IgD-negative memory B cell (primary cell): ENCODE measurements around the gene ZNF567. TPM values are rescaled to one million over a fixed set of nuclear protein-coding genes. Genes with fewer than 3 reads are reported as not detected.

ENCODE experiments used
- H3K27ac Mint-ChIP-seq, 3 donors: one replicate each; pipeline ENCODE4 v1.8.0; 2020 to 2022; ENCODE audit warnings: mild to moderate bottlenecking in 3 of 3, mixed read lengths in 3 of 3, moderate library complexity in 1 of 3
- H3K27me3 Mint-ChIP-seq: one replicate; pipeline ENCODE4 v1.8.0; 2021; ENCODE audit warnings: mixed read lengths
- H3K36me3 Mint-ChIP-seq: one replicate; pipeline ENCODE4 v1.8.0; 2020; ENCODE audit warnings: mild to moderate bottlenecking, mixed read lengths
- H3K4me1 Mint-ChIP-seq, 3 donors: one replicate each; pipeline ENCODE4 v1.8.0; 2020 to 2022; ENCODE audit warnings: mixed read lengths in 3 of 3, mild to moderate bottlenecking in 1 of 3
- H3K4me3 Mint-ChIP-seq, 4 donors: one replicate each; pipeline ENCODE4 v1.8.0; 2020 to 2022; ENCODE audit warnings: mild to moderate bottlenecking in 4 of 4, mixed read lengths in 4 of 4, moderate library complexity in 3 of 4
- H3K9me3 Mint-ChIP-seq, 3 donors: one replicate each; pipeline ENCODE4 v1.8.0; 2020 to 2021; ENCODE audit warnings: mixed read lengths in 3 of 3, mild to moderate bottlenecking in 1 of 3
- polyA plus RNA-seq: library from polyadenylated mRNA; unstranded; fragments of 300-500 nt; fragmentation: Illumina TruSeq; gene quantifications from one replicate; pipeline ENCODE4 v1.2.3, GENCODE V29; 2021

The ZNF567 gene
- 9.4 TPM for polyA plus RNA-seq

GRCh38 chr19:36687214-36688056 lies at the start of gene ZNF567:
TSS of gene ZNF567 (plus strand) at chr19:36687612. CDS start at chr19:36694868, 7,256 bp downstream.
- peaks cover 34% of the 10 kb centered on the region for H3K36me3 Mint-ChIP-seq
- H3K27me3 Mint-ChIP-seq, result no peaks in the 10 kb centered on the region
- H3K9me3 Mint-ChIP-seq, result peaks cover 0 to 5% (median 4%) of the 10 kb centered on the region in 3 donors
- H3K4me3 Mint-ChIP-seq, result peak within 1 kb of the TSS; percentile 96 to 100 (median 98)
- peaks cover 19 to 35% (median 26%) of the 10 kb centered on the region in 3 donors for H3K4me1 Mint-ChIP-seq
- peak within 1 kb of the TSS; percentile 93 to 99 (median 97) for H3K27ac Mint-ChIP-seq

GRCh38 chr19:36638862-36639510 lies 48.4 kb upstream of the ZNF567 start:
- Mint-ChIP-seq H3K36me3 (peaks cover 25% of the 10 kb centered on the region), H3K27ac (no peak overlapping the region), H3K9me3 (peaks cover 17 to 39% (median 34%) of the 10 kb centered on the region in 3 donors)

GRCh38 chr19:36646746-36647145 lies 40.7 kb upstream of the ZNF567 start:
- H3K4me3 Mint-ChIP-seq, result no peak overlapping the region
- H3K4me1 Mint-ChIP-seq, result no peaks in the 10 kb centered on the region
- peaks cover 28% of the 10 kb centered on the region for H3K36me3 Mint-ChIP-seq
- peaks cover 15 to 21% (median 18%) of the 10 kb centered on the region in 3 donors for H3K9me3 Mint-ChIP-seq
- H3K27ac Mint-ChIP-seq, result no peak overlapping the region
- H3K27me3 Mint-ChIP-seq, result no peaks in the 10 kb centered on the region

More at GRCh38 chr19:36638862-36639510, 48.4 kb upstream of the ZNF567 start:
- Mint-ChIP-seq H3K4me1 (no peaks in the 10 kb centered on the region), H3K27me3 (no peaks in the 10 kb centered on the region), H3K4me3 (no peak overlapping the region)

GRCh38 chr19:36652958-36653357 lies 34.5 kb upstream of the ZNF567 start:
- H3K4me3 Mint-ChIP-seq, result peak overlapping the region in 1 of 4 donors; percentile 22
- no peaks in the 10 kb centered on the region for H3K27me3 Mint-ChIP-seq
- H3K27ac Mint-ChIP-seq, result no peak overlapping the region
- peaks cover 27 to 32% (median 28%) of the 10 kb centered on the region in 3 donors for H3K9me3 Mint-ChIP-seq
- peaks cover 0 to 1% (median 0%) of the 10 kb centered on the region in 3 donors for H3K4me1 Mint-ChIP-seq
- H3K36me3 Mint-ChIP-seq, result peaks cover 53% of the 10 kb centered on the region

- H3K27me3 Mint-ChIP-seq, result no peaks in the 10 kb centered on the region
- H3K4me1 Mint-ChIP-seq, result peaks cover 20 to 27% (median 20%) of the 10 kb centered on the region in 3 donors
- H3K4me3 Mint-ChIP-seq, result peak overlapping the region; percentile 94 to 100 (median 98)
- peaks cover 10 to 43% (median 11%) of the 10 kb centered on the region in 3 donors for H3K9me3 Mint-ChIP-seq
- peak overlapping the region in 2 of 3 donors; percentile 2 to 95 for H3K27ac Mint-ChIP-seq
- H3K36me3 Mint-ChIP-seq, result peaks cover 36% of the 10 kb centered on the region
Observed at GRCh38 chr19:36665832-36666231, 21.6 kb upstream of the ZNF567 start.

GRCh38 chr19:36668646-36669045 lies 18.8 kb upstream of the ZNF567 start:
- Mint-ChIP-seq H3K27ac (peak overlapping the region in 1 of 3 donors; percentile 65), H3K4me1 (peaks cover 18 to 27% (median 20%) of the 10 kb centered on the region in 3 donors), H3K4me3 (peak overlapping the region; percentile 53 to 80 (median 62)), H3K36me3 (peaks cover 36% of the 10 kb centered on the region), H3K9me3 (peaks cover 4 to 39% (median 10%) of the 10 kb centered on the region in 3 donors), H3K27me3 (no peaks in the 10 kb centered on the region)

GRCh38 chr19:36672368-36672767 lies 15.0 kb upstream of the ZNF567 start:
- Mint-ChIP-seq H3K36me3 (peaks cover 15% of the 10 kb centered on the region), H3K9me3 (peaks cover 6 to 27% (median 7%) of the 10 kb centered on the region in 3 donors)

GRCh38 chr19:36674201-36674600 lies 13.2 kb upstream of the ZNF567 start:
- Mint-ChIP-seq H3K4me3 (no peak overlapping the region), H3K4me1 (peaks cover 0 to 3% (median 3%) of the 10 kb centered on the region in 3 donors), H3K27me3 (no peaks in the 10 kb centered on the region), H3K36me3 (peaks cover 20% of the 10 kb centered on the region), H3K9me3 (peaks cover 5 to 29% (median 9%) of the 10 kb centered on the region in 3 donors), H3K27ac (peak overlapping the region in 1 of 3 donors; percentile 20)

More at GRCh38 chr19:36672368-36672767, 15.0 kb upstream of the ZNF567 start:
- peak overlapping the region in 1 of 3 donors; percentile 31 for H3K27ac Mint-ChIP-seq
- no peak overlapping the region for H3K4me3 Mint-ChIP-seq
- H3K4me1 Mint-ChIP-seq, result peaks cover 0 to 14% (median 5%) of the 10 kb centered on the region in 3 donors
- H3K27me3 Mint-ChIP-seq, result no peaks in the 10 kb centered on the region

GRCh38 chr19:36679455-36679854 lies 8.0 kb upstream of the ZNF567 start:
- no peak overlapping the region for H3K27ac Mint-ChIP-seq
- no peak overlapping the region for H3K4me3 Mint-ChIP-seq
- peaks cover 1 to 9% (median 5%) of the 10 kb centered on the region in 3 donors for H3K4me1 Mint-ChIP-seq
- peaks cover 5 to 19% (median 16%) of the 10 kb centered on the region in 3 donors for H3K9me3 Mint-ChIP-seq
- H3K36me3 Mint-ChIP-seq, result peaks cover 27% of the 10 kb centered on the region
- H3K27me3 Mint-ChIP-seq, result no peaks in the 10 kb centered on the region

- peaks cover 19 to 39% (median 27%) of the 10 kb centered on the region in 3 donors for H3K4me1 Mint-ChIP-seq
- H3K36me3 Mint-ChIP-seq, result peaks cover 35% of the 10 kb centered on the region
- H3K27me3 Mint-ChIP-seq, result no peaks in the 10 kb centered on the region
- peak overlapping the region; percentile 96 to 100 (median 98) for H3K4me3 Mint-ChIP-seq
- H3K9me3 Mint-ChIP-seq, result peaks cover under 1 to 3% (median 2%) of the 10 kb centered on the region in 3 donors
- H3K27ac Mint-ChIP-seq, result peak overlapping the region in 2 of 3 donors; percentile 6 to 93
Observed at GRCh38 chr19:36685835-36686234, 1.6 kb upstream of the ZNF567 start.

- Mint-ChIP-seq H3K9me3 (peaks cover 0 to 2% (median 2%) of the 10 kb centered on the region in 3 donors), H3K4me1 (peaks cover 19 to 39% (median 27%) of the 10 kb centered on the region in 3 donors), H3K36me3 (peaks cover 31% of the 10 kb centered on the region), H3K27ac (peak overlapping the region; percentile 93 to 99 (median 97)), H3K4me3 (peak overlapping the region; percentile 96 to 100 (median 98)), H3K27me3 (no peaks in the 10 kb centered on the region)
Observed at GRCh38 chr19:36686365-36687213, 823 bp upstream of the ZNF567 start.

- H3K36me3 Mint-ChIP-seq, result peaks cover 35% of the 10 kb centered on the region
- H3K4me3 Mint-ChIP-seq, result peak overlapping the region; percentile 96 to 100 (median 98)
- H3K27me3 Mint-ChIP-seq, result no peaks in the 10 kb centered on the region
- peak overlapping the region; percentile 93 to 99 (median 97) for H3K27ac Mint-ChIP-seq
- H3K4me1 Mint-ChIP-seq, result peaks cover 19 to 34% (median 26%) of the 10 kb centered on the region in 3 donors
- H3K9me3 Mint-ChIP-seq, result peaks cover 0 to 5% (median 4%) of the 10 kb centered on the region in 3 donors
Observed at GRCh38 chr19:36688058-36688457, 646 bp downstream of the ZNF567 start.

GRCh38 chr19:36707134-36707533 lies 19.7 kb downstream of the ZNF567 start:
- H3K9me3 Mint-ChIP-seq, result peaks cover 21 to 49% (median 30%) of the 10 kb centered on the region in 3 donors
- peak overlapping the region in 1 of 4 donors; percentile 43 for H3K4me3 Mint-ChIP-seq
- H3K36me3 Mint-ChIP-seq, result peaks cover 47% of the 10 kb centered on the region
- H3K4me1 Mint-ChIP-seq, result peaks cover 0 to 4% (median 1%) of the 10 kb centered on the region in 3 donors
- H3K27ac Mint-ChIP-seq, result no peak overlapping the region
- H3K27me3 Mint-ChIP-seq, result no peaks in the 10 kb centered on the region

- H3K36me3 Mint-ChIP-seq, result peaks cover 54% of the 10 kb centered on the region
- peak overlapping the region in 1 of 4 donors; percentile 63 for H3K4me3 Mint-ChIP-seq
- peaks cover 0 to 4% (median 1%) of the 10 kb centered on the region in 3 donors for H3K4me1 Mint-ChIP-seq
- peaks cover 25 to 53% (median 30%) of the 10 kb centered on the region in 3 donors for H3K9me3 Mint-ChIP-seq
- H3K27me3 Mint-ChIP-seq, result no peaks in the 10 kb centered on the region
- H3K27ac Mint-ChIP-seq, result no peak overlapping the region
Observed at GRCh38 chr19:36709423-36709822, 22.0 kb downstream of the ZNF567 start.
